Activated naive CD8-positive, alpha-beta T cell treated with anti-CD3 and anti-CD28 coated beads for 36 hours (primary cell): ENCODE measurements around the gene SIRPB2. TPM values are rescaled to one million over a fixed set of nuclear protein-coding genes. Genes with fewer than 3 reads are reported as not detected.

Experiments used
- DNase-seq: peaks from one replicate; pipeline ENCODE4 v3.0.0; 2021
- H3K27ac Mint-ChIP-seq: one replicate; pipeline ENCODE4 v1.8.0; 2022; ENCODE audit warnings: mild to moderate bottlenecking, moderate library complexity, mixed read lengths
- H3K27me3 Mint-ChIP-seq: one replicate; pipeline ENCODE4 v1.8.0; 2022; ENCODE audit warnings: mild to moderate bottlenecking, mixed read lengths
- H3K36me3 Mint-ChIP-seq: one replicate; pipeline ENCODE4 v1.8.0; 2021; ENCODE audit warnings: mild to moderate bottlenecking, mixed read lengths
- H3K4me1 Mint-ChIP-seq: one replicate; pipeline ENCODE4 v1.8.0; 2021; ENCODE audit warnings: mixed read lengths
- H3K4me3 Mint-ChIP-seq: one replicate; pipeline ENCODE4 v1.8.0; 2022; ENCODE audit warnings: mild to moderate bottlenecking, moderate library complexity, mixed read lengths
- H3K9me3 Mint-ChIP-seq: one replicate; pipeline ENCODE4 v1.8.0; 2022; ENCODE audit warnings: mixed read lengths
- total RNA-seq, 2 experiments: library from RNA; stranded (reverse); gene quantifications; one replicate each; pipeline ENCODE4 v1.2.3, GENCODE V29; 2021

SIRPB2 gene
- total RNA-seq, 2 experiments from 2014 or later, result not detected

GRCh38 chr20:1448081-1448620 lies 43.1 kb downstream of the SIRPB2 start:
- H3K36me3 Mint-ChIP-seq, result peaks cover 25% of the 10 kb centered on the region
- H3K27ac Mint-ChIP-seq, result no peak overlapping the region
- no peaks in the 10 kb centered on the region for H3K4me1 Mint-ChIP-seq
- no peak overlapping the region for H3K4me3 Mint-ChIP-seq
- no peaks in the 10 kb centered on the region for H3K27me3 Mint-ChIP-seq
- no peak for DNase-seq
- peaks cover 6% of the 10 kb centered on the region for H3K9me3 Mint-ChIP-seq

DNA sequence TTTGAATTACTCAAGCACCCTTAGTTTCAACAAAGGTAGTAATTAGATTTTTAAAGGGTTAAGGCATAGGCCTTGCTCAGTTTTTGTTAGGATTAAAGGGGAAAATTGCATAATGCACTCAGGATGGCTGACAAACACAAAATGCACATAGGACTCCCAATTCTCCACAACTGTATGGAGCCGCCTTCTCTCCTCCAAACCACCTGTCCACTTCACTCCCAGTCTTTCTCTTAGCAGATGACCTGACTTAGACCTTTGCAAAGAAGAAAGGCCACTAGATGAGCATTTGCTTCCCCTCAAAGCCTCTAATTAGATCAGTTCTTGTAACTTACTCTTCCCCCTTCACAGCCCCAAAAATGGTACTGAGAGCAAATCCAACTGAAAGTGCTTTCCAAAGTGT lies 44.7 kb downstream of the SIRPB2 start:
- no peak overlapping the region for H3K4me3 Mint-ChIP-seq
- no peak overlapping the region for H3K27ac Mint-ChIP-seq
- DNase-seq, result no peak
- peaks cover 5% of the 10 kb centered on the region for H3K9me3 Mint-ChIP-seq
- no peaks in the 10 kb centered on the region for H3K27me3 Mint-ChIP-seq
- peaks cover 13% of the 10 kb centered on the region for H3K36me3 Mint-ChIP-seq
- peaks cover 7% of the 10 kb centered on the region for H3K4me1 Mint-ChIP-seq

GRCh38 chr20:1443085-1443484 lies 48.1 kb downstream of the SIRPB2 start:
- Mint-ChIP-seq H3K4me3 (no peak overlapping the region), H3K9me3 (no peaks in the 10 kb centered on the region), H3K4me1 (peaks cover 10% of the 10 kb centered on the region), H3K27me3 (no peaks in the 10 kb centered on the region), H3K27ac (no peak overlapping the region), H3K36me3 (peaks cover 8% of the 10 kb centered on the region)
- DNase-seq, result no peak

- H3K36me3 Mint-ChIP-seq, result peaks cover 8% of the 10 kb centered on the region
- H3K27me3 Mint-ChIP-seq, result no peaks in the 10 kb centered on the region
- H3K27ac Mint-ChIP-seq, result no peak overlapping the region
These were observed 48.9 kb downstream of the SIRPB2 start for GRCh38 chr20:1442304-1442703.

GRCh38 chr20:1441133-1441532 lies 50.1 kb downstream of the SIRPB2 start:
- Mint-ChIP-seq H3K4me3 (no peak overlapping the region), H3K9me3 (no peaks in the 10 kb centered on the region), H3K27me3 (no peaks in the 10 kb centered on the region), H3K36me3 (peaks cover 10% of the 10 kb centered on the region), H3K27ac (no peak overlapping the region), H3K4me1 (peaks cover 15% of the 10 kb centered on the region)
- no peak for DNase-seq

More at GRCh38 chr20:1442304-1442703, 48.9 kb downstream of the SIRPB2 start:
- peaks cover 12% of the 10 kb centered on the region for H3K4me1 Mint-ChIP-seq
- no peaks in the 10 kb centered on the region for H3K9me3 Mint-ChIP-seq
- DNase-seq, result no peak
- no peak overlapping the region for H3K4me3 Mint-ChIP-seq

DNA sequence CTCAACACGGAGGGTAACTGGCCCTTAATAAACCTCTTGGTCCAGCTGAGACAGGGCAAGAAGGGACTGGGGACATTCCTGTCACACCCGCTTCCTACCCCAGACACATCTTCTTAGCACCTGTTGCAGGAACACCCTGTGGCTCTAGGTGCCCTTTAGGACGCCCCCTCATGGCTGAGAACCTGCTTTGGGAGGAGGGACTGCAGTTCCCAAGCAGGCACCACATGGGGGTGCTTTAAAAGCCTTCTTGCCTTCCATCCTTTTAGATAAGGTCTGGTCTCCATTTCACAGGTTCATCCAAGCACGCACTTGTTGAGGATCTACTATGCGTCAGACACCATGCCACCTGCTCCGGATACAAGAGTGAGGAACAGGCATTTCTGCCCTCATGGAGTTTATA lies 51.2 kb downstream of the SIRPB2 start:
- peaks cover 13% of the 10 kb centered on the region for H3K36me3 Mint-ChIP-seq
- H3K27ac Mint-ChIP-seq, result no peak overlapping the region
- DNase-seq, result peak; percentile 19
- H3K4me1 Mint-ChIP-seq, result peaks cover 19% of the 10 kb centered on the region
- H3K9me3 Mint-ChIP-seq, result no peaks in the 10 kb centered on the region
- H3K4me3 Mint-ChIP-seq, result no peak overlapping the region
- H3K27me3 Mint-ChIP-seq, result no peaks in the 10 kb centered on the region

DNA sequence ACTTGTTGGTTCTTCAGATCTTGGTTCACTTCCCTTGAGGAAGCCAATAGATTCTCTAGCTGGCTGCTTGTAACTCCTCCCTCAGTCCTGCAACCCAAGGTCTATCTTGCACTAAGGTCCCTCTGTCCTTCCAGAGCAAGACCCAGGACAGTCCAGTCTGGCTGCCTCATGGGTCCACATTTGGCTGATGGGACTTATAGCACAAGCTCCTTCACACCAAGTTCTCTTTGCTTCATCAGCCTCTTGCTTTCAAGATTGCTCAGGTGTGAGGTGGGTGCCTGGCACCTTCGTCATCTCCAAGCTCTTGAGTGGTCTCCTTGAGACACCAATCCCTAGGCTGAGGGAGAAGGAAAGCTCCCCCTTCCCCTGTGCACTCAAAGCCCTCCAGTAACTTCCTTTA lies 52.9 kb downstream of the SIRPB2 start:
- no peak overlapping the region for H3K4me3 Mint-ChIP-seq
- no peaks in the 10 kb centered on the region for H3K9me3 Mint-ChIP-seq
- H3K4me1 Mint-ChIP-seq, result peaks cover 27% of the 10 kb centered on the region
- no peak for DNase-seq
- peaks cover 14% of the 10 kb centered on the region for H3K36me3 Mint-ChIP-seq
- no peak overlapping the region for H3K27ac Mint-ChIP-seq
- H3K27me3 Mint-ChIP-seq, result no peaks in the 10 kb centered on the region

DNA sequence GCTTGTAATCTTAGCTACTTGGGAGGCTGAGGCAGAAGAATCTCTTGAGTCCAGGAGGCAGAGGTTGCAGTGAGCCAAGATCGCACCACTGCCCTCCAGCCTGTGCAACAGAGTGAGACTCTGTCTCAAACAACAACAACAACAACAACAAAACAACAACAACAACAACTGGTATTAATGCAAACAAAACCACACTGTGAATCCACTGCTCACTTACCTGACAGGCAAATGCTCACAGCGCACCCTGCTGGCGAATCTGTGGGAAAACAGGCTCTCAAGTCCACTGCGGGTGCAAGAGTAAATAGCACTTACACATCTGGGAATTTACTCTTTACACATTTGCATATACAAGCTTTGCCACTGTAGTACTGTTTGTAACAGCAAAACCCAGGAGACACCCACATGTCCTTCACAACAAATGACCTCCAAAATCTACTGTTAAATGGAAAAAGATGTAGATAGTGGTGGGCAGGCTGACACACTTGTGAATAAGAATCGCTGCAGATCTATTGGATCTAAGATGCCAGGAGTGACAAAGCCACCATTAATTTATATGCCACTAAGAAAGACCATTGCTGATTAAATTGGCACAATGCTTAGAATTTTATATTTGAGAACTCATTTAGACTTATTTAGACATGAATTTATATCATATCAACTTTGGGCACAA lies 53.9 kb downstream of the SIRPB2 start:
- Mint-ChIP-seq H3K27me3 (no peaks in the 10 kb centered on the region), H3K9me3 (no peaks in the 10 kb centered on the region), H3K36me3 (peaks cover 16% of the 10 kb centered on the region), H3K4me3 (no peak overlapping the region), H3K4me1 (peaks cover 30% of the 10 kb centered on the region), H3K27ac (no peak overlapping the region)
- peak; percentile 71 for DNase-seq

DNA sequence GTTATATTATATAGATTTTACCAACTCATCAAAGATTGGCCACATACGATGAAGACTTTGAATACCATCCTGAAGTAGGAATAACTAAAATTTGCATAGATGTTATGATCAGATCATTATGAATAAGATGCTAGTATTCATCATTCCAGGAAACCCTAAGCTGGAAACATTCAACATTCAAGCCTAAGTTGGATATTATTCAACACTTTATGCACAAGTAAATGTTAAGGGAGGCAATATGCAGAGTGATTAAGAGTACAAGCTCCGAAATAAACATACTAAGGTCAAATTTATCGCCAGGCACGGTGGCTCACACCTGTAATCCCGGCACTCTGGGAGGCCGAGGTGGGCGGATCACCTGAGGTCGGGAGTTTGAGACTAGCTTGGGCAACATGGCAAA lies 55.0 kb downstream of the SIRPB2 start:
- Mint-ChIP-seq H3K4me3 (no peak overlapping the region), H3K27me3 (no peaks in the 10 kb centered on the region), H3K27ac (no peak overlapping the region), H3K4me1 (peaks cover 26% of the 10 kb centered on the region), H3K9me3 (no peaks in the 10 kb centered on the region), H3K36me3 (peaks cover 13% of the 10 kb centered on the region)
- DNase-seq, result no peak

GRCh38 chr20:1435337-1435699 lies 55.9 kb downstream of the SIRPB2 start:
- Mint-ChIP-seq H3K9me3 (no peaks in the 10 kb centered on the region), H3K4me3 (no peak overlapping the region), H3K27ac (no peak overlapping the region), H3K27me3 (no peaks in the 10 kb centered on the region), H3K4me1 (peaks cover 23% of the 10 kb centered on the region), H3K36me3 (peaks cover 13% of the 10 kb centered on the region)
- DNase-seq, result no peak

DNA sequence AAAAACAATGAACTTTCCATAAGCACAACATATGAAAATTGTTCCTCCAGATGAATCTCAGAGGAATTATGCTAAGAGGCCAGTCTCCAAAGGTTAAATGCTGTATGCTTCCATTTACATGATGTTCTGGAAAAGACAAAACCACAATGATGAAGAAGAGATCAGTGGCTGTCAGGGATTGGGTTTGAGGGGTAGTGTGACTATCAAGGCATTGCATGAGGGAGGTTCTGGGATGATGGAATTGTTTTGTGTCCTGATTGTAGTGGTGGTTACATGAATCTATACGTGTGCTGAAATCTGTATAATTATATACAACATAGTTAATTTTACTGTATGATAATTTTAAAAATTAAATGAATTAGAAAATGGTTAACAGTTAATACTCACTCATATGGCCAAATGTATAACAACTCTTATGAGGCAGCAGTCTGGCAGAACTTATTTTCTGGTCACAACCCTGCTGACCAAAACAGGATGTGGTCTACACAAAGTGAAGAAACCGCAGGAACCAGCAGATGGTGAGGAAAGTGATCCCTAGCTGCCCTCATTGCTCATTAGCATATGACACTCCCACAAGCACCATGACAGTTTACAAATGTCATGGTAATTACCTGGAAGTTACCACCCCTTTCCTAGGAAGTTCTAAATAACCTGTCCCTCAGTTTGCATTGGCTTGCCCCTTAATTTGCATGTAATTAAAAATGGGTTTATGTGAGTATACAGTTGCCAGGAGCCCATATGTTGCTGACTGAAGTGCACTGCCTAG lies 56.5 kb downstream of the SIRPB2 start:
- H3K36me3 Mint-ChIP-seq, result peaks cover 13% of the 10 kb centered on the region
- peaks cover 23% of the 10 kb centered on the region for H3K4me1 Mint-ChIP-seq
- H3K9me3 Mint-ChIP-seq, result no peaks in the 10 kb centered on the region
- H3K27me3 Mint-ChIP-seq, result no peaks in the 10 kb centered on the region
- peak; percentile 68 for DNase-seq
- no peak overlapping the region for H3K27ac Mint-ChIP-seq
- no peak overlapping the region for H3K4me3 Mint-ChIP-seq

DNA sequence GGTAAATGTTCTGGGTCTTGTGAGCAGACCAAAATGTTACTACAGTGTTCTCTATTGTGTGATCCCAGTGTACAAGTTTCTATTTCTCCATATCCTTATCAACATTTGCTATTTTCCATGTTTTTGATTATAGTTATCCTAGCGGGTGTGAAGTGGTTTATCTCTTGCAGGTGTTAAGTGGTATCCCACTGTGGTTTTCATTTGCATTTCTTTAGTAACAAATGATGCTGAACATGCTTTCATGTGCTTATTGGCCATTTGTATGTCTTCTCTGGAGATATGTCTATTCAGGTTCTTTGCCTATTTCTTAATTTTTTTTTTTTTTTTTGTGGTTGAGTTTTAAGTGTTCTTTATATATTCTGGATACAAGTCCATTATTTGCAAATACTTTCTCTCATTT lies 60.1 kb downstream of the SIRPB2 start:
- no peak overlapping the region for H3K27ac Mint-ChIP-seq
- H3K27me3 Mint-ChIP-seq, result no peaks in the 10 kb centered on the region
- peaks cover 11% of the 10 kb centered on the region for H3K36me3 Mint-ChIP-seq
- peaks cover 29% of the 10 kb centered on the region for H3K4me1 Mint-ChIP-seq
- no peaks in the 10 kb centered on the region for H3K9me3 Mint-ChIP-seq
- DNase-seq, result no peak
- H3K4me3 Mint-ChIP-seq, result no peak overlapping the region

DNA sequence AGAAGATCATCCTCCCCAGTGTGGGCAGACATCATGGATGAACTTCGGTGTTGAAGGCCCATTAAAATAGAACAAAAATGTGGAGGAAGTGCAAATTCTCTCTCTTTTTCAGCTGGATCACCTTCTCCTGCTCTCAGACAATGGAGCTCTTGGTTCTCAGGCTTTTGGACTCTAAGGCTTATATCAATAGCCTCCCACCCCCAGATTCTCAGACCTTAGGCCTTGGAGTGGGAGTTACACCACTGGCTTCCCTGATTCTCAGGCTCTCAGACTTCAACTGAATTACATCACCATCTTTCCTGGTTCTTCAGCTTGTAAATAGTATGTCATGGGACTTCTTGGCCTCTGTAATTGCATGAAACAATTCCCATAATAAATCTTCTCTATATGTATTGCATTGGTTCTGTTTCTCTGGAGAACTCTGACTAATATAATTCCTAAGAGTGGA lies 61.2 kb downstream of the SIRPB2 start:
- H3K9me3 Mint-ChIP-seq, result no peaks in the 10 kb centered on the region
- H3K4me1 Mint-ChIP-seq, result peaks cover 24% of the 10 kb centered on the region
- DNase-seq, result no peak
- no peak overlapping the region for H3K4me3 Mint-ChIP-seq
- H3K27ac Mint-ChIP-seq, result no peak overlapping the region
- no peaks in the 10 kb centered on the region for H3K27me3 Mint-ChIP-seq
- H3K36me3 Mint-ChIP-seq, result peaks cover 8% of the 10 kb centered on the region

DNA sequence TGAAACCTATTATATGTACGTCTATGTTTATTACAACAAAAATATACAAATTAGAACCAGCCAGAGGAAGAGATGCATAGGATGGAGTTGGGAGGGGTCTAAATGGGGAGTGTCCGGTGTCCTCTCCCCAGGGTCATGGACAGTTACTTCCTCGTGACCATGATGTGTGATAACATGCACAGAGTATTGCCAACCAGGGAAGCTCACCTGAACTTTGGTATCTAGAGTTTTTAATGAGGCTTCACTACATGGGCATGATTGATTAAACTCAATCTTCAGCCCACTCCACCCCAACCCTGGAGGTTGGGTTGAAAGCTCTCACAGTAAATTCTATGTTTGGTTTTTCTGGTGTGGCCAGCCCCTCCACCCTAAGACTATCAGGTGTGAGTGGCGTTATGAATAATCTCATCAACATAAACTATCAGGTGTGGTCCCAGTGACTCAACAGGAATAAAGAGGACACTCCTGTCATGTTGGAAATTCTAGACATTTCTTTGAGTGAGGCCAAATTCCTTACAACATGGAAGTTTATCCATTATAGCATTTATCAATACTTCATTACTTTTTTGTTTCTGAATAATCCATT lies 62.0 kb downstream of the SIRPB2 start:
- H3K4me1 Mint-ChIP-seq, result peaks cover 17% of the 10 kb centered on the region
- H3K27ac Mint-ChIP-seq, result no peak overlapping the region
- H3K27me3 Mint-ChIP-seq, result no peaks in the 10 kb centered on the region
- no peak for DNase-seq
- no peak overlapping the region for H3K4me3 Mint-ChIP-seq
- H3K36me3 Mint-ChIP-seq, result peaks cover 5% of the 10 kb centered on the region
- no peaks in the 10 kb centered on the region for H3K9me3 Mint-ChIP-seq

DNA sequence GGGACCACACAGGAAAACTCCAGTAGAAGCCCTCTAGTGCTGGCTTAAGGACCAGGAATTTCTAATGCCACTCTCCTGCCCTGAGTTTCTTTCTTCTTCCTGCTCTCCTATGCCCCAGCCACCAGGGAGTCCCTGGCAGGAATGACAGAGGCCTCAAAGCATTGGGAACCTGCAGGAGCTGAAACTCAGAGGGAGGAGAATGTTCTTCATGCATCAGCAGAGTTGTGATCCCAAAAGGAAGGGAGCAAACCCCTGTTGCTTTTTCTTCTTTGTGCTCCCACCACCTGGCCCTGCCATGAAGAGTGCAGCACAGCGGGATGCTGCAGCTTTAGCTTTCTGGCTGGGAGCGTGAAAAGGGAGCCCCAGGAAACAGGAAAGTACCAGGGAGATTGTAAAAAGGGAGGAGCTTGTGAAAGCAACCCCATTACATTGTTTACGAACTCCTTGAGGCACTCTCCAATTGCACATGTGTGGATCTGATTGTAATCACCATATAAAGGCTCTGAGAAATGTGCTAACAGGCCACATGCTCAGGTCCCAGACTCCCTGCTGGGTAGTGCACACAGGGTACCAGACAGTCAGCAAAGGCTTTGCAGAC lies 63.7 kb downstream of the SIRPB2 start:
- Mint-ChIP-seq H3K4me3 (no peak overlapping the region), H3K36me3 (peaks cover under 1% of the 10 kb centered on the region), H3K9me3 (no peaks in the 10 kb centered on the region), H3K27ac (no peak overlapping the region), H3K4me1 (peaks cover 14% of the 10 kb centered on the region), H3K27me3 (no peaks in the 10 kb centered on the region)
- DNase-seq, result no peak
